Testis (tissue), 3 donors: ENCODE results near the gene GDPD2. TPM values are rescaled to one million over a fixed set of nuclear protein-coding genes. Genes with fewer than 3 reads are reported as not detected.

ENCODE experiments used
- DNase-seq: peaks from one replicate; pipeline ENCODE4 v3.0.0-alpha.2; 2019
- H3K27ac ChIP-seq, 2 donors: fragments of 200-600 bp; sonication (generic); one replicate each; pipeline ENCODE4 v1.5.1; 2019
- H3K27me3 ChIP-seq: fragments of 200-600 bp; sonication (generic); one replicate; pipeline ENCODE4 v1.5.1; 2019
- H3K36me3 ChIP-seq: fragments of 200-600 bp; sonication (generic); one replicate; pipeline ENCODE4 v1.5.1; 2017; ENCODE audit warnings: low read depth; ENCODE audit errors: missing control alignments
- H3K4me1 ChIP-seq: fragments of 200-600 bp; sonication (generic); one replicate; pipeline ENCODE4 v1.5.1; 2019
- H3K4me3 ChIP-seq, 2 donors: fragments of 200-600 bp; sonication (generic); one replicate each; pipeline ENCODE4 v1.5.1; 2017 to 2019
- H3K9me3 ChIP-seq: fragments of 200-600 bp; sonication (generic); one replicate; pipeline ENCODE4 v1.5.1; 2017
- CTCF ChIP-seq, 3 experiments: fragments of 450-650 bp in 2 of 3; fragments of 200-600 bp in 1 of 3; sonication (generic) in 1 of 3; IDR thresholded peaks; one replicate each; pipeline ENCODE4 v1.5.1; 2016 to 2019; ENCODE audit warnings: antibody characterized with exemption in 3 of 3, mild to moderate bottlenecking in 2 of 3, moderate library complexity in 1 of 3
- POLR2A ChIP-seq: fragments of 450-650 bp; IDR thresholded peaks from one replicate; pipeline ENCODE4 v1.6.1; 2017; ENCODE audit warnings: antibody characterized with exemption, mild to moderate bottlenecking, moderate library complexity
- WGBS, 2 donors: methylation state at CpG; one replicate each; pipeline ENCODE4 v1.1.5; 2018; 5-methylcytosine and 5-hydroxymethylcytosine counted together
- intact Hi-C: fragments of 100-400 bp; cut with DNase I; formaldehyde crosslinking; loops from one replicate; pipeline ENCODE4 v1.15.1; 2023; ENCODE audit warnings: low total_unique reads
- polyA plus RNA-seq: library from polyadenylated mRNA; stranded (reverse); fragments of 350-450 nt; fragmentation: Illumina TruSeq; extraction: RNeasy Lipid Tissue Mini Kit (QIAGEN cat#74804); gene quantifications from one replicate; pipeline ENCODE4 v1.2.3, GENCODE V29; 2014; ENCODE audit warnings: low read depth, low replicate concordance; ENCODE audit not compliant: insufficient read depth
- total RNA-seq, 2 donors: library from RNA; depleted of rRNA; stranded (reverse); fragments of >200 nt; gene quantifications; one replicate each; pipeline ENCODE4 v1.2.3, GENCODE V29; 2016

The GDPD2 gene
- total and polyA plus RNA-seq, 3 donors from 2014 or later = not detected

DNA sequence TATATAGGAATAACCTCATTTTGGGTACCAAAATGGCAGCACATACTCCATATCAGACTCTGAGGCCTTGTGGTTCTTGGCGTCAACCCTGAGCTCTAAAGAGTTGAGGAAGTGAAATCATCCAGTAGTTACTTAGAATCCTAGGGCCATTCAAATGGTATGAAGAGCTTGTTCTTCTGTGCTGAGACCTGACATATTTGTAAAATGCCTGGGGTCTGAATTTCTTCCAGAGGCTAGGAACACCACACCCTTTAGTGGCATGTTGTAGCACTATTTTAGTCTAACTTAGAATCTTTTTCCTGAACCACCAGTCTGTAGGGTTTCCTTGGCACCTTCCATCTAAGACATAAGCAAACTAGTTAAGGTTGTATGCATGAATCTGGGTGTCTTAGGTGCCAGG, 18.1 kb upstream of the GDPD2 start:
- H3K9me3 ChIP-seq = no peaks in the 10 kb centered on the region
- 78 to 100% methylated on average over 1 of the region's 1 CpG for WGBS, 2 donors

DNA sequence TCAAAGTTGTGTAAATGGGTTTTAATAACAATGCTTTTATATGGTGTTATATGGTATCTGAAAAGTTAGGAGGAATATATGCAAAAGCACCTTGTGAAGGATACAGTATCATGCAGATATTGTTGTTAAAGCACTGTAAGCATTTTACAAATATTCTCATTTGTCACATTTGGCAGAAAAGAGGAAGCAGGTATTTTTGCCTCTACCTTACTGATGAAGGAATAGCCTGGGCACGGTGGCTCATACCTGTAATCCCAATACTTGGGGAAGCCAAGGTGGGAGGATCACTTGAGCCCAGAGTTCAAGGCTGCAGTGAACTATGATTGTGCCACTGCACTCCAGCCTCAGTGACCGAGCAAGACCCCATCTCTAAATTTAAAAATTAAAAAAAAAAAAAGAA, 12.2 kb upstream of the GDPD2 start:
- H3K4me1 ChIP-seq = no peaks in the 10 kb centered on the region
- 85 to 96% methylated on average over 2 of the region's 2 CpGs for WGBS, 2 donors
- intact Hi-C loops = no loop called here
- no peaks in the 10 kb centered on the region for H3K36me3 ChIP-seq
- H3K9me3 ChIP-seq = no peaks in the 10 kb centered on the region
- no peak for DNase-seq
- TF ChIP-seq POLR2A (no peak), CTCF (IDR thresholded peaks at IDR 0.05) (no peak)
- no peak overlapping the region for H3K4me3 ChIP-seq
- H3K27me3 ChIP-seq = no peaks in the 10 kb centered on the region
- H3K27ac ChIP-seq = no peak overlapping the region

More for the DNA sequence above, 18.1 kb upstream of the GDPD2 start:
- no peaks in the 10 kb centered on the region for H3K4me1 ChIP-seq
- no peak for DNase-seq
- intact Hi-C loops = no loop called here
- H3K27ac ChIP-seq = no peak overlapping the region
- no peak for TF ChIP-seq POLR2A
- no peak for TF ChIP-seq CTCF (IDR thresholded peaks at IDR 0.05)
- no peaks in the 10 kb centered on the region for H3K36me3 ChIP-seq
- H3K27me3 ChIP-seq = no peaks in the 10 kb centered on the region
- no peak overlapping the region for H3K4me3 ChIP-seq

- no peak for DNase-seq
- WGBS, 2 donors = 85 to 87% methylated on average over 3 of the region's 3 CpGs
- TF ChIP-seq CTCF (IDR thresholded peaks at IDR 0.05) (no peak), POLR2A (no peak)
- H3K4me3 ChIP-seq = no peak overlapping the region
- H3K4me1 ChIP-seq = no peaks in the 10 kb centered on the region
- intact Hi-C loops = no loop called here
- no peaks in the 10 kb centered on the region for H3K27me3 ChIP-seq
- no peaks in the 10 kb centered on the region for H3K9me3 ChIP-seq
- H3K36me3 ChIP-seq = no peaks in the 10 kb centered on the region
- H3K27ac ChIP-seq = no peak overlapping the region
These were observed 11.6 kb upstream of the GDPD2 start for GRCh38 chrX:70411475-70411874.

DNA sequence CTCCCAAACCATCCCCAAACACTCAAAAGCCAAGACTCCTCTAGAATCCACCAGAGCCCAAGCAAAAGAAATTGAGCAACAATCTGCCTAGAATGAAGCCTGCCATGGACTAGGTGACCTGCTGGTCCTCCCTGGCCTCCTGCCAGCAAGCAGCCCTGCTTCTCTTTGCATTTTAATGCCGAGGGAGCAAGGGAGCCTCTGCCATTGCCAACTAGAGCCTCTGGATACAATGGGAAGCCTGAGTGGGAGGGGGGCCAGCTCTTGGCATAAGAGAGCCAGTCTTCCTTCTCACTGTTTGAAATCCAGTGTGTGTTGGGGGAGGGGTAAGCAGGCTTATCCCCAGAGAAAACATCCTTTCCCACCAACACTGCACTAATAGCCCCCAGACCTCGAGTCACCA, 1.5 kb upstream of the GDPD2 start:
- Histone ChIP-seq H3K36me3 (no peaks in the 10 kb centered on the region), H3K27ac (no peak overlapping the region), H3K9me3 (no peaks in the 10 kb centered on the region), H3K4me3 (no peak overlapping the region), H3K4me1 (no peaks in the 10 kb centered on the region), H3K27me3 (no peaks in the 10 kb centered on the region)
- no peak for DNase-seq
- no peak for TF ChIP-seq POLR2A
- TF ChIP-seq CTCF (IDR thresholded peaks at IDR 0.05) = no peak
- intact Hi-C loops = no loop called here
- 71 to 80% methylated on average over 1 to 2 of the region's 2 CpGs for WGBS, 2 donors

- DNase-seq = no peak
- intact Hi-C loops = no loop called here
- 81% methylated on average over 10 of the region's 10 CpGs; no CpG with 5 or more reads in 1 of the 2 donors for WGBS, 2 donors
- TF ChIP-seq CTCF (IDR thresholded peaks at IDR 0.05) (no peak), POLR2A (no peak)
- no peaks in the 10 kb centered on the region for H3K36me3 ChIP-seq
- H3K9me3 ChIP-seq = no peaks in the 10 kb centered on the region
- no peak overlapping the region for H3K27ac ChIP-seq
- H3K27me3 ChIP-seq = no peaks in the 10 kb centered on the region
- H3K4me3 ChIP-seq = no peak overlapping the region
- H3K4me1 ChIP-seq = no peaks in the 10 kb centered on the region
These were observed 992 bp downstream of the GDPD2 start for GRCh38 chrX:70423936-70424675.
